HL-60 (cell line): ENCODE data around the gene TNIK.

Source experiments
- GABPA ChIP-seq: IDR thresholded peaks from 2 replicates; pipeline ENCODE4 v1.6.1; 2012; ENCODE audit warnings: low read depth
- POLR2AphosphoS5 ChIP-seq: IDR thresholded peaks from 2 replicates; pipeline ENCODE4 v1.6.1; 2012; ENCODE audit warnings: low read depth
- TF ChIP-seq, protein P1 (sequence below): IDR thresholded peaks from one replicate; pipeline ENCODE4 v1.5.1; 2011; ENCODE audit warnings: low read length, control low read depth, inconsistent platforms; ENCODE audit not compliant: insufficient read depth
- TF ChIP-seq, protein P2 (sequence below): IDR thresholded peaks from 2 replicates; pipeline ENCODE4 v1.6.1; 2012; ENCODE audit warnings: low read depth; ENCODE audit not compliant: insufficient replicate concordance

DNA sequence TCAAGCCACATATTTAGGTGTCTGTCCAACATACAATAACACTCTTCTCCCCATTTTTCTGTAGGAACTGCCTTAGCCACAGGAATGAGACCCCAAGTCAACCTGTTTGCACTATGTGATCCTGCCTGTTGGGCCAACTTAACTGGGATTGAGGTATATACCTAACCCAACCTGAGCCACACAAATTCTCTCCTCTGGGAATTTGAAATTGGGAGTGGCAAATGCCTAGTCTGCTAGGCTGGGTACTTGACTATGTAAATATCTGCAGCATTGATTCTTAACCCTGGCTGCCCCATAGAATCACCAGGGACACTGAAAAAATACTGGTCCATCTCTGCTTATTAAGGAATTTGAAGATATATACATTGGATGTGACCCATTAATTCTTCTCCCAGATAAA, 35.2 kb upstream of the TNIK start:
- no peak for TF ChIP-seq POLR2AphosphoS5
- TF ChIP-seq, protein P1, sequence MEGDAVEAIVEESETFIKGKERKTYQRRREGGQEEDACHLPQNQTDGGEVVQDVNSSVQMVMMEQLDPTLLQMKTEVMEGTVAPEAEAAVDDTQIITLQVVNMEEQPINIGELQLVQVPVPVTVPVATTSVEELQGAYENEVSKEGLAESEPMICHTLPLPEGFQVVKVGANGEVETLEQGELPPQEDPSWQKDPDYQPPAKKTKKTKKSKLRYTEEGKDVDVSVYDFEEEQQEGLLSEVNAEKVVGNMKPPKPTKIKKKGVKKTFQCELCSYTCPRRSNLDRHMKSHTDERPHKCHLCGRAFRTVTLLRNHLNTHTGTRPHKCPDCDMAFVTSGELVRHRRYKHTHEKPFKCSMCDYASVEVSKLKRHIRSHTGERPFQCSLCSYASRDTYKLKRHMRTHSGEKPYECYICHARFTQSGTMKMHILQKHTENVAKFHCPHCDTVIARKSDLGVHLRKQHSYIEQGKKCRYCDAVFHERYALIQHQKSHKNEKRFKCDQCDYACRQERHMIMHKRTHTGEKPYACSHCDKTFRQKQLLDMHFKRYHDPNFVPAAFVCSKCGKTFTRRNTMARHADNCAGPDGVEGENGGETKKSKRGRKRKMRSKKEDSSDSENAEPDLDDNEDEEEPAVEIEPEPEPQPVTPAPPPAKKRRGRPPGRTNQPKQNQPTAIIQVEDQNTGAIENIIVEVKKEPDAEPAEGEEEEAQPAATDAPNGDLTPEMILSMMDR: no peak
- TF ChIP-seq GABPA: no peak
- TF ChIP-seq, protein P2, sequence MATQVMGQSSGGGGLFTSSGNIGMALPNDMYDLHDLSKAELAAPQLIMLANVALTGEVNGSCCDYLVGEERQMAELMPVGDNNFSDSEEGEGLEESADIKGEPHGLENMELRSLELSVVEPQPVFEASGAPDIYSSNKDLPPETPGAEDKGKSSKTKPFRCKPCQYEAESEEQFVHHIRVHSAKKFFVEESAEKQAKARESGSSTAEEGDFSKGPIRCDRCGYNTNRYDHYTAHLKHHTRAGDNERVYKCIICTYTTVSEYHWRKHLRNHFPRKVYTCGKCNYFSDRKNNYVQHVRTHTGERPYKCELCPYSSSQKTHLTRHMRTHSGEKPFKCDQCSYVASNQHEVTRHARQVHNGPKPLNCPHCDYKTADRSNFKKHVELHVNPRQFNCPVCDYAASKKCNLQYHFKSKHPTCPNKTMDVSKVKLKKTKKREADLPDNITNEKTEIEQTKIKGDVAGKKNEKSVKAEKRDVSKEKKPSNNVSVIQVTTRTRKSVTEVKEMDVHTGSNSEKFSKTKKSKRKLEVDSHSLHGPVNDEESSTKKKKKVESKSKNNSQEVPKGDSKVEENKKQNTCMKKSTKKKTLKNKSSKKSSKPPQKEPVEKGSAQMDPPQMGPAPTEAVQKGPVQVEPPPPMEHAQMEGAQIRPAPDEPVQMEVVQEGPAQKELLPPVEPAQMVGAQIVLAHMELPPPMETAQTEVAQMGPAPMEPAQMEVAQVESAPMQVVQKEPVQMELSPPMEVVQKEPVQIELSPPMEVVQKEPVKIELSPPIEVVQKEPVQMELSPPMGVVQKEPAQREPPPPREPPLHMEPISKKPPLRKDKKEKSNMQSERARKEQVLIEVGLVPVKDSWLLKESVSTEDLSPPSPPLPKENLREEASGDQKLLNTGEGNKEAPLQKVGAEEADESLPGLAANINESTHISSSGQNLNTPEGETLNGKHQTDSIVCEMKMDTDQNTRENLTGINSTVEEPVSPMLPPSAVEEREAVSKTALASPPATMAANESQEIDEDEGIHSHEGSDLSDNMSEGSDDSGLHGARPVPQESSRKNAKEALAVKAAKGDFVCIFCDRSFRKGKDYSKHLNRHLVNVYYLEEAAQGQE: no peak
